DOHH2 (cell line): ENCODE measurements around the gene NUF2.

Source experiments
- H3F3A ChIP-seq: fragments of 200-600 bp; sonication (generic), shearing (Covaris generic); 2 replicates; pipeline ENCODE4 v1.6.0; 2016; ENCODE audit warnings: antibody characterized with exemption, mild to moderate bottlenecking; ENCODE audit not compliant: control insufficient read depth, insufficient read depth
- H3K27ac ChIP-seq: fragments of 200-600 bp; sonication (generic); 2 replicates; pipeline ENCODE4 v1.5.1; 2014; ENCODE audit warnings: low read depth, mild to moderate bottlenecking, low read length, moderate library complexity
- H3K27me3 ChIP-seq: fragments of 200-600 bp; sonication (generic); 2 replicates; pipeline ENCODE4 v1.6.1; 2014; ENCODE audit warnings: mild to moderate bottlenecking, low read length, mixed read lengths; ENCODE audit not compliant: control insufficient read depth
- H3K36me3 ChIP-seq: fragments of 200-600 bp; sonication (generic); 2 replicates; pipeline ENCODE4 v1.6.1; 2014; ENCODE audit warnings: mild to moderate bottlenecking, low read length, moderate library complexity, mixed read lengths; ENCODE audit not compliant: control insufficient read depth
- H3K4me1 ChIP-seq: fragments of 200-600 bp; sonication (generic); 2 replicates; pipeline ENCODE4 v1.6.1; 2014; ENCODE audit warnings: mild to moderate bottlenecking, low read length, mixed read lengths; ENCODE audit not compliant: control insufficient read depth
- H3K4me2 ChIP-seq: fragments of 200-600 bp; sonication (generic); 2 replicates; pipeline ENCODE4 v1.6.0; 2014; ENCODE audit warnings: mild to moderate bottlenecking, low read length, moderate library complexity
- H3K4me3 ChIP-seq: fragments of 200-600 bp; sonication (generic); 2 replicates; pipeline ENCODE4 v1.5.1; 2014; ENCODE audit warnings: mild to moderate bottlenecking, low read length, mixed read lengths
- H3K79me2 ChIP-seq: fragments of 200-600 bp; sonication (generic); 2 replicates; pipeline ENCODE4 v1.6.1; 2014; ENCODE audit warnings: mild to moderate bottlenecking, low read length, mixed read lengths; ENCODE audit not compliant: control insufficient read depth
- H3K9me2 ChIP-seq: fragments of 200-600 bp; sonication (generic); replicated peaks from 2 replicates; pipeline ENCODE4 v1.6.1; 2014; ENCODE audit warnings: mild to moderate bottlenecking, low read length, mixed read lengths; ENCODE audit not compliant: control insufficient read depth
- H3K9me3 ChIP-seq: fragments of 200-600 bp; sonication (generic); 2 replicates; pipeline ENCODE4 v1.6.1; 2014; ENCODE audit warnings: antibody characterized with exemption, low read length, mixed read lengths; ENCODE audit not compliant: control insufficient read depth, insufficient read depth
- H4K20me1 ChIP-seq: fragments of 200-600 bp; sonication (generic); 2 replicates; pipeline ENCODE4 v1.6.0; 2014; ENCODE audit warnings: low read depth, mild to moderate bottlenecking, antibody characterized with exemption, low read length, moderate library complexity; ENCODE audit not compliant: control insufficient read depth, insufficient read depth
- CTCF ChIP-seq: fragments of 200-600 bp; sonication (generic); IDR thresholded peaks from one replicate; pipeline ENCODE4 v1.5.1; 2014; ENCODE audit warnings: antibody characterized with exemption, mild to moderate bottlenecking, low read depth, low read length; ENCODE audit not compliant: poor library complexity, severe bottlenecking
- EZH2phosphoT487 ChIP-seq: fragments of 200-600 bp; sonication (generic); IDR thresholded peaks from 2 replicates; pipeline ENCODE4 v1.6.1; 2017; ENCODE audit warnings: borderline replicate concordance, mild to moderate bottlenecking, antibody characterized with exemption, low read length, moderate library complexity, mixed read lengths

The NUF2 gene

DNA sequence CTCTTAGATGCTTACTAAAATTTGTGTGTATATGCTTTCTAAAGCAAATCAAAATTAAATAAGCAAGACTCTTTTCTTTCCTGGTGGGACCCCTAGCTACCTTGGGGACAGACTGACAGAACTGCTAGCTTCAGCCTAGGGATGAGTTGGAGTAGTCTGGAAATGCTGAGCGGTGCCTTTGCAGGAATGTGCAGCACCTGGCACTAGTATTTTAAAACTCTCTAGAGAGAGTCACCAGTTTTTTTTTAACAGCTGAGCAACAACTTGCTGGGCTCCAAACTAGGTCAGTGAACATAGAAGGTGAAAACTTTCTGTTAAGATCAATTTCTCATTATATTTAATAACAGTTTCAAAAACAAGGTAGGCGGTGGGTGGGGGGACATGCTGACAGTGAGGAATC lies 56.8 kb downstream of the NUF2 start:
- H3K9me3 ChIP-seq = no peaks in the 10 kb centered on the region
- no peaks in the 10 kb centered on the region; the same call in 1 of the 2 replicates for H3K27me3 ChIP-seq
- no peaks in the 10 kb centered on the region for H3F3A ChIP-seq
- H3K4me3 ChIP-seq = no peak overlapping the region
- no peak for TF ChIP-seq EZH2phosphoT487
- TF ChIP-seq CTCF = no peak
- no peak overlapping the region for H3K4me2 ChIP-seq
- H3K9me2 ChIP-seq = no peaks in the 10 kb centered on the region
- H3K4me1 ChIP-seq = no peaks in the 10 kb centered on the region
- no peaks in the 10 kb centered on the region for H4K20me1 ChIP-seq
- H3K36me3 ChIP-seq = no peaks in the 10 kb centered on the region
- H3K27ac ChIP-seq = no peak overlapping the region
- no peaks in the 10 kb centered on the region for H3K79me2 ChIP-seq

GRCh38 chr1:163379801-163380200 lies 58.0 kb downstream of the NUF2 start:
- Histone ChIP-seq H3K4me3 (no peak overlapping the region), H3K27ac (no peak overlapping the region), H3K4me1 (no peaks in the 10 kb centered on the region), H3K36me3 (no peaks in the 10 kb centered on the region), H3K9me2 (no peaks in the 10 kb centered on the region), H3K27me3 (no peaks in the 10 kb centered on the region; the same call in 1 of the 2 replicates), H4K20me1 (no peaks in the 10 kb centered on the region), H3F3A (no peaks in the 10 kb centered on the region), H3K79me2 (no peaks in the 10 kb centered on the region), H3K9me3 (no peaks in the 10 kb centered on the region), H3K4me2 (no peak overlapping the region)
- TF ChIP-seq EZH2phosphoT487 (no peak), CTCF (no peak)

DNA sequence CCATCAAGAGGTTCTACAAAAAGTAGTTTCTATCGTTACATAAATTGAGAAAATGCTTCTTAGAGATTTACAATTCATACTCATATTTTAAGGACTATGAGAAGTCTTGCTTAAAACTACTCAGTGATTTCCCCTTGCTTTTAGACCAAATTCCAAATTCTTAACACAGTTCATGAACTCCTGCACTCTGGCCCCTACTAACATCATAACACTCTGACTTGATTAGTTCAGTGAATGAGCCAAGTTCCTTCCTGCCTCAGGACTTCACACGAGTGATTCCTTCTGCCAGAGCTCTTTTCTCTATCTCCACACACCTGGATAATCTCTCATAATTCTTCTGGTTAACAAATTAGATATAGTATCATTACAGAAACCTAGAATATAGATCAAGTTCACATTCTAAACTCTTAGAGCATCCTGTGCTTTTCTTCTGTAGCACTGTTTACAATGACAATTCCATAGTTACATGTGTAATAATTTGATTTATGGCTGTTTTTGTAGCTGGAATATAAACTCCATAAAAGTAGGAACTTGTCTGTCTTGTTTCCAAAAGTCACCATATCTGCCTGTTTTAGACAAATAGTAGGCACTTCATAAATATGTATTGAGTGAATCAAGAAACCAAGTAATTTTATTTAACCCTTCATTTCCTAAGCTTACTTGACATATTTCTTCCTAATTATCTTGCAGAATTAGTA lies 59.9 kb downstream of the NUF2 start:
- H3K27ac ChIP-seq = no peak overlapping the region
- H3F3A ChIP-seq = no peaks in the 10 kb centered on the region
- no peaks in the 10 kb centered on the region for H3K9me2 ChIP-seq
- no peaks in the 10 kb centered on the region for H3K9me3 ChIP-seq
- no peaks in the 10 kb centered on the region; the same call in 1 of the 2 replicates for H3K27me3 ChIP-seq
- no peaks in the 10 kb centered on the region for H4K20me1 ChIP-seq
- no peaks in the 10 kb centered on the region for H3K79me2 ChIP-seq
- H3K4me1 ChIP-seq = no peaks in the 10 kb centered on the region
- no peak overlapping the region for H3K4me3 ChIP-seq
- no peak overlapping the region for H3K4me2 ChIP-seq
- TF ChIP-seq CTCF = no peak
- no peak for TF ChIP-seq EZH2phosphoT487
- H3K36me3 ChIP-seq = no peaks in the 10 kb centered on the region
